ENCODE measurements around the gene TTLL13. TPM values are rescaled to one million over a fixed set of nuclear protein-coding genes. Genes with fewer than 3 reads are reported as not detected.

TTLL13 gene
- total and polyA plus RNA-seq, 9 of the 15 experiments (the other 6 are each of a cell fraction or from before 2014, with no cell fraction given) = 0.05 to 0.24 (median 0.11) TPM; not detected in 1

- no peak for TF ChIP-seq CEBPG (CRISPR knock-in tag; IDR thresholded peaks at IDR 0.05)
- TF ChIP-seq CEBPG (tag; conservative IDR thresholded peaks at IDR 0.05 in 1 of 2, IDR thresholded peaks at IDR 0.05 in 1 of 2) = peak in 1 of 2 experiments; percentile 44; a peak in 1 of 4 replicates
- TF ChIP-seq TAL1 (IDR thresholded peaks at IDR 0.05) = no peak
- TF ChIP-seq E2F8 (IDR thresholded peaks at IDR 0.05; ENCODE audit: low read depth, partially characterized antibody) = peak; percentile 92
- peak; percentile 76 for TF ChIP-seq CXXC5 (CRISPR knock-in tag; IDR thresholded peaks at IDR 0.05)
- no peak for TF ChIP-seq HMGN3 (IDR thresholded peaks at IDR 0.05; ENCODE audit: borderline replicate concordance, extremely low read depth, insufficient read length, low read depth, low read length)
- TF ChIP-seq NONO (IDR thresholded peaks at IDR 0.05; ENCODE audit: low read depth in 2 of 2, low read length in 1 of 2) = no peak; a peak in 1 of 4 replicates
- peak; percentile 68 for TF ChIP-seq THAP12 (CRISPR knock-in tag; IDR thresholded peaks at IDR 0.05)
- TF ChIP-seq ZKSCAN8 (CRISPR knock-in tag; IDR thresholded peaks at IDR 0.05) = no peak
- peak; percentile 40 to 88; a peak in 2 of 4 replicates for TF ChIP-seq SIN3A (IDR thresholded peaks at IDR 0.05; ENCODE audit: borderline replicate concordance in 2 of 2, control insufficient read depth in 1 of 2, low read depth in 2 of 2, low read length in 2 of 2)
- no peak for TF ChIP-seq OTX1 (CRISPR knock-in tag; IDR thresholded peaks at IDR 0.05)
- TF ChIP-seq IRF1 (CRISPR knock-in tag; IDR thresholded peaks at IDR 0.05; ENCODE audit: borderline replicate concordance) = no peak
- TF ChIP-seq ZNF197 (CRISPR knock-in tag; IDR thresholded peaks at IDR 0.05; ENCODE audit: low read depth) = no peak
- TF ChIP-seq GTF2E2 (tag; IDR thresholded peaks at IDR 0.05) = peak; percentile 97
- no peak for TF ChIP-seq ELK3 (CRISPR knock-in tag; IDR thresholded peaks at IDR 0.05)
- peak; percentile 22 for TF ChIP-seq DIDO1 (tag; IDR thresholded peaks at IDR 0.05; ENCODE audit: low read depth)
- peak; percentile 56; the same call in 1 of the 2 replicates for TF ChIP-seq TOE1 (IDR thresholded peaks at IDR 0.05; ENCODE audit: borderline replicate concordance)
- TF ChIP-seq TOE1 (CRISPR knock-in tag; IDR thresholded peaks at IDR 0.05; ENCODE audit: borderline replicate concordance, low read depth) = no peak
- peak; percentile 70 to 86 for TF ChIP-seq MAZ (CRISPR knock-in tag; conservative IDR thresholded peaks at IDR 0.05 in 1 of 2, IDR thresholded peaks at IDR 0.05 in 1 of 2)
These were observed 16.1 kb downstream of the TTLL13 start, which contains the start of gene NGRN (continued) for GRCh38 chr15:90265271-90266060.

Data from K562 (cell line).